H54 (cell line): Measurements from ENCODE around the gene COPG2.
A peak's percentile ranks its signal among the peaks of the same experiment; 100 is the strongest.
"Not testable (repeated sequence)": the region's sequence is repeated elsewhere in the genome, so short reads cannot be mapped to it uniquely, and the experiment has no call there.

ENCODE experiments used
- DNase-seq: peaks from one replicate; pipeline ENCODE4 v3.0.0; 2011; ENCODE audit warnings: low spot score, mixed read lengths; ENCODE audit not compliant: insufficient read length
- FAIRE-seq: peaks from 3 replicates; lab custom pipeline; 2011; peaks lifted over from hg19 to GRCh38; lab: Jason Lieb, UNC
- POLR2A ChIP-seq: IDR thresholded peaks from 2 replicates; pipeline ENCODE4 v1.6.1; 2011; ENCODE audit warnings: low read depth, mild to moderate bottlenecking, low read length

Gene COPG2

DNA sequence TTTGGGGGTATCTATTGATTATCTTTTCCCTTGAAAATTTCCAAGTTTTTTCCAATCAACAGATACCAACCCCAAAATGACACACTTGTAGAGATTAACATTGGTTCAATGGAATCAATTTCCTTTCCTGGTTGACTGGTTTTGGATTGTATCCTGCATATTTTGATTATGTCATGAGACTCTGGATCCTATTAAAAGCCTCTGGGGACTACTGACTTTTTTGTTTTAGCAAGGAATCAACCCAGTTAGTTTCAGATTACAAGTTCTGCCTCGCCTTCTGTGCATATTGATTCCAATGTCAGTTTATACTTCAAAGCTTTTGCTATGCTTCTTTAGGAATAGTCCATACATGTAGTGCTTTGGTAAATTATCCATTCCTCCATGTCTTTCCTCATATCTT lies 29.2 kb downstream of the COPG2 start:
- no peak for FAIRE-seq
- no peak for DNase-seq

DNA sequence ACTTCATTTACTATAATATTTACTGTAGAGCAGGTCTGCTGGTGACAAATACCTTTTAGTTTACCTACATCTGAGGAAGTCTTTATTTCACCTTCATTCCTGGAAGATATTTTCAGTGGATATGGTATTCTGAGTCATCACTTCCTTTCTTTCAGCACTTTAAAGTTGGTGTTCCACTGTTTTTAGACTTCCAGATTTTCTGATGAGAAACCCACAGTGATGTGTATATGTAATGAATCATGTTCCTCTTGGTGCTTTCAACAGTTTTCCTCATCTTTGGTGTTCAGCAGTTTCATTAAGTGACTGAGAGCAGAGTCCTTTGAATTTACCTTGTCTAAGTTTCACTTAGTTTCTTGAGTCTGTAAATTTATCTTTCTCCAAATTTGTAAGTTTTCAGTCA lies 36.4 kb downstream of the COPG2 start:
- no peak for TF ChIP-seq POLR2A
- FAIRE-seq = peak; percentile 90
- DNase-seq = peak; percentile 17

More for the DNA sequence above, 29.2 kb downstream of the COPG2 start:
- no peak for TF ChIP-seq POLR2A

DNA sequence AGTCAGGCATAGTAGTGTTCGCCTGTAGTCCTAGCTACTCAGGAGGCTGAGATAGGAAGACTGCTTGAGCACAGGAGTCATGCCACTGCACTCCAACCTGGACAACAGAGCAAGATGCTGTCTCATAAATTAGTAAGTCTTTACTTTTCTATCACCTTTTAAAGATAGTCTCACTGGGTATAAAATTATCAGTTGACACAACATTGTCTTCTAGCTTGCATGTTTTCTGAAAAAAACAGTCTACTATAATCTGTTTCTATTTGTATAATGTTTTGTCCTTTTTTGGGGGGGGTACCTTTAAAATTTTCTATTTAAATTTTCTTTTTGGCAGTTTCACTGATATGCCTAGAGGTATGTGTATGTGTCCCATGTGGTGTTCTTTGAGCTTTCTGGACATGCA lies 39.6 kb downstream of the COPG2 start:
- DNase-seq = no peak
- FAIRE-seq = no peak

DNA sequence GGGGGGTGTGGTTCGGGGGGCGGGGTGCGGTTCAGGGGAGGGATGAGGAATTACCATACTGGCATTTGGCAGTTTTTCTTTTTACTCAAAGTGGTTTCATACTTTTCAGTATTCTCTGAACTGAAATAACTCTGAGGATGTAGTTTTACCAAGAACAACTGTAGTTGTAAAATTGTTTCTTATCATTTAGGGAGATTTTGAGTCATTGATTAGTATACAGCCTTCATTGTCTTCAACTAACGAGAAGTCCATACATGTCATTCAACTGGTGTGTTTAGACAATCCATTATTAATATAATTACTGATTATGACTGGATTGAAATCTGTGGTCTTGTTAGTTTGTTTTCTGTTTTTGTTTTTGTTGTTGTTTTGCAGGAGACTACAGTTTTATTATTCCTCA lies 40.8 kb downstream of the COPG2 start:
- FAIRE-seq (no peak), DNase-seq (no peak)
- no peak for TF ChIP-seq POLR2A

More for the DNA sequence above, 39.6 kb downstream of the COPG2 start:
- no peak for TF ChIP-seq POLR2A

DNA sequence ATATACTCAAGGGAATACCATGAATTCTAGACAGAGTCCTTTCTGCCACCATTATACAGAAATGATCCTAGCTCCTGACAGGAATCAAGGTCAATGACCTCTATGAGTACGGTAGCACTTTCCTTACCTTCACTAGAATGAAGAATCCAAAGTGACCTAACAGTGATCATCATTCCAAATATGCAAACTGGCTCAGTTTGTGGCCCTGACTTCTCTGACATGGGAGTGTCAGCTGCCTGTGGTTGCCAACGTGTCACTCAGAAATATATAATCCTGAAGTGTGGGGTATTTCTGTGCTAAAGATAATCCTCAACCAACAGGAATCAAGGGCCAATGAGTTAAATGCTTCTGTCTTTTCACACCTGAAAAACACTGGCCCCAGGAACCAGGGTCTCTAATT lies 45.7 kb downstream of the COPG2 start:
- FAIRE-seq = no peak
- no peak for DNase-seq
- no peak for TF ChIP-seq POLR2A

- no peak for DNase-seq
- FAIRE-seq = no peak
- TF ChIP-seq POLR2A = no peak
Measured at GRCh38 chr7:130615583-130615982, 53.0 kb downstream of the COPG2 start.

GRCh38 chr7:130614449-130614848 lies 54.1 kb downstream of the COPG2 start:
- TF ChIP-seq POLR2A = no peak
- FAIRE-seq = no peak
- DNase-seq = no peak

DNA sequence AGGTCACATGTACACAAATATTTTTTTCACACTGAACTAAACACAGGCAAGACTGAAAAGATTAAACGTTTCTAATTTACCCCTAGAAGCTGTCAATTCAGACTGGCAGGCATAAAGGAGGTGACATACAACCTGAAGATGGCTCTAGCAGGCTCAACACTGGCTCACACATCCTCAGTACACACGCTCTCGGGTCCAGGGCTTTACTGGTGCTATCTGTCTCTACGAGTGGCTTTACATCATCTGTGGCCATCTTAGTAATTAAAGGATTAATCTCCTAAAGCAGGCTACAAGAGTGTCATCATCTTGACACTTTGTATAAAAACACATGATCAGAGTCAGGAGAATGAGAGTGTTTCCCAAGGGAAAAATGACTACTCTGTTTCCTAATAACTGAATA lies 57.3 kb downstream of the COPG2 start:
- FAIRE-seq (no peak), DNase-seq (no peak)
- TF ChIP-seq POLR2A = no peak

GRCh38 chr7:130607066-130607465 lies 61.5 kb downstream of the COPG2 start:
- DNase-seq, FAIRE-seq: not testable (repeated sequence)

DNA sequence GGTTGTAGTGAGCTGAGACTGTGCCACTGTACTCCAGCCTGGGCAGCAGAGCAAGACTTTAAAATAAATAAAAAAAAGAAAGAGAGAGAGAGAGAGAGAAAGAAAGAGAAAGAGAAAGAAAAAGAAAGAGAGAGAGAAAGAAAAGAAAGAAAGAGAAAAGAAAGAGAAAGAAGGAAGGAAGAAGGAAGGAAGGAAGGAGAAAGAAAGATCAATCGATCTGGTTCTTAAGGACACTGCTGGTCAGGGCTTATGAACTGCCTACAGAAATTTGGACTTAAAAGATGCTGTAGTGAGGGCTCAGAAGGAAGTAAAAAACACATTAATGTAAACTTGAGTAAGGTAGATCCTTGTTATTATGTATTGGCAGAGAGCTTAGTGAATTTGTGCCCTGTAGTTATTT lies 62.4 kb downstream of the COPG2 start:
- no peak for TF ChIP-seq POLR2A
- FAIRE-seq = no peak
- DNase-seq = no peak

DNA sequence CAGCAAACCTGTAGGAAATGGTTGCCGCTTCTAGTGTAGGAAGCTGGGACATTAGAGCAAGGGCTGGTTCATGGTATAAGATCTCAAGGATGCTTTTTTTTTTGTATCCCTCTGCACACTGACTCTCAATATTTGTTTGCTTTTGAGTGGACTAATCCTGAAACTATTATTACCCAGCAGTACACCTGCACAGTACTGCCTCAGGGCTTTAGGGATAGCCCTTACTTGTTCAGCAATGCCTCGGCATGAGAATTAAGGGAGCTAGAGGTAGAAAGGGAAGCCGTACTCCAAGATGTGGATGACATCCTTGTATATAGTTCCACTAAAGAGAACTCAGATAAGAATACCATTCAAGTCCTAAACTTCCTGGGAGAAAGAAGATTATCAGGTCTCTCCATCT lies 70.5 kb downstream of the COPG2 start:
- TF ChIP-seq POLR2A = no peak
- DNase-seq (no peak), FAIRE-seq (no peak)

GRCh38 chr7:130595986-130596385 lies 72.6 kb downstream of the COPG2 start:
- no peak for TF ChIP-seq POLR2A
- DNase-seq (no peak), FAIRE-seq (no peak)

DNA sequence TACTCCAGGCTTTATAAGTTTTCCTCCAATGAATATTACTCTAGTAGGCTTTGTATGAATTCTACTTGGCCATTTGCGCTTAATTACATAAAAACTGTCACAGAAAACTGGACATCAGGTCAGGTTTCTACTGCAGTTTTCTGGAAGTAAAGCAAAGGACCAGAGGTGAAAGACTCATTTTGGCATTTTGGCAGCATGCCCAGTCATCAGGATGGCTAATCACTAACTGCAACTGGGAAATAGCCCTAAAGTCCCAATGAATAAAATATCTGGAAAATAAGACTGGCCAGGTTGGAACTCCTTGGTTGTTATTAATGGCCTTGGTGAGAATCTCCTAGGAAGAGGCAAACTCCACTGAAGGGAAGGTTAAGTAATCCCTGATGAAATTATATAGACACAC lies 75.5 kb downstream of the COPG2 start:
- DNase-seq (no peak), FAIRE-seq (no peak)
- no peak for TF ChIP-seq POLR2A

GRCh38 chr7:130591464-130591863 lies 77.1 kb downstream of the COPG2 start:
- not testable (repeated sequence) for DNase-seq, FAIRE-seq

- not testable (repeated sequence) for FAIRE-seq, DNase-seq
Measured at GRCh38 chr7:130585932-130586331, 82.6 kb downstream of the COPG2 start.

- not testable (repeated sequence) for DNase-seq, FAIRE-seq
Measured at GRCh38 chr7:130575110-130575509, 93.4 kb downstream of the COPG2 start.

GRCh38 chr7:130570144-130570543 lies 98.4 kb downstream of the COPG2 start:
- not testable (repeated sequence) for DNase-seq, FAIRE-seq
